Osteoblast (primary cell): ENCODE measurements around the gene MAS1L. TPM values are rescaled to one million over a fixed set of nuclear protein-coding genes. Genes with fewer than 3 reads are reported as not detected.

Experiments
- DNase-seq: peaks from one replicate; pipeline ENCODE4 v3.0.0; 2011; ENCODE audit warnings: low spot score, mixed read lengths; ENCODE audit not compliant: insufficient read length; ENCODE audit errors: missing footprints
- H2AFZ ChIP-seq: 2 replicates; pipeline ENCODE4 v1.6.0; 2011; ENCODE audit warnings: mild to moderate bottlenecking, low read length
- H3K27ac ChIP-seq: 2 replicates; pipeline ENCODE4 v1.5.1; 2011; ENCODE audit warnings: mild to moderate bottlenecking, low read depth, low read length, moderate library complexity
- H3K27me3 ChIP-seq: 2 replicates; pipeline ENCODE4 v1.6.0; 2012; ENCODE audit warnings: mild to moderate bottlenecking, control low read depth, inconsistent platforms, low read length, moderate library complexity; ENCODE audit not compliant: insufficient read depth
- H3K36me3 ChIP-seq: 2 replicates; pipeline ENCODE4 v1.5.1; 2011; ENCODE audit warnings: mild to moderate bottlenecking, low read length, control low read depth, moderate library complexity; ENCODE audit not compliant: insufficient read depth
- H3K4me1 ChIP-seq: 2 replicates; pipeline ENCODE4 v1.5.1; 2011; ENCODE audit warnings: mild to moderate bottlenecking, low read length, control low read depth, moderate library complexity; ENCODE audit not compliant: insufficient read depth
- H3K4me2 ChIP-seq: 2 replicates; pipeline ENCODE4 v1.6.0; 2011; ENCODE audit warnings: mild to moderate bottlenecking, low read length; ENCODE audit not compliant: insufficient read depth
- H3K4me3 ChIP-seq: fragments of 200-600 bp; sonication (generic); 3 replicates; pipeline ENCODE4 v1.5.1; 2012; ENCODE audit warnings: mild to moderate bottlenecking, low read length, inconsistent platforms; ENCODE audit not compliant: insufficient read depth
- H3K79me2 ChIP-seq: 2 replicates; pipeline ENCODE4 v1.6.0; 2012; ENCODE audit warnings: mild to moderate bottlenecking, low read length, control low read depth, inconsistent platforms; ENCODE audit not compliant: insufficient read depth
- H3K9me3 ChIP-seq: 2 replicates; pipeline ENCODE4 v1.5.1; 2011; ENCODE audit warnings: low read depth, low read length, control low read depth
- H4K20me1 ChIP-seq: 2 replicates; pipeline ENCODE4 v1.6.0; 2012; ENCODE audit warnings: mild to moderate bottlenecking, low read length, control low read depth; ENCODE audit not compliant: insufficient read depth
- CTCF ChIP-seq: IDR thresholded peaks from 2 replicates; pipeline ENCODE4 v1.5.1; 2011; ENCODE audit warnings: mild to moderate bottlenecking, low read depth, low read length, moderate library complexity; ENCODE audit errors: extremely low read depth
- total RNA-seq: library from RNA; depleted of rRNA; stranded (reverse); fragments of >200 nt; gene quantifications from 2 replicates; pipeline ENCODE4 v1.2.3, GENCODE V29; 2012

Gene MAS1L
- total RNA-seq, 1 donor: not detected

- H3K4me1 ChIP-seq: no peaks in the 10 kb centered on the region
These were observed 34.5 kb upstream of the MAS1L start for GRCh38 chr6:29522227-29522626.

DNA sequence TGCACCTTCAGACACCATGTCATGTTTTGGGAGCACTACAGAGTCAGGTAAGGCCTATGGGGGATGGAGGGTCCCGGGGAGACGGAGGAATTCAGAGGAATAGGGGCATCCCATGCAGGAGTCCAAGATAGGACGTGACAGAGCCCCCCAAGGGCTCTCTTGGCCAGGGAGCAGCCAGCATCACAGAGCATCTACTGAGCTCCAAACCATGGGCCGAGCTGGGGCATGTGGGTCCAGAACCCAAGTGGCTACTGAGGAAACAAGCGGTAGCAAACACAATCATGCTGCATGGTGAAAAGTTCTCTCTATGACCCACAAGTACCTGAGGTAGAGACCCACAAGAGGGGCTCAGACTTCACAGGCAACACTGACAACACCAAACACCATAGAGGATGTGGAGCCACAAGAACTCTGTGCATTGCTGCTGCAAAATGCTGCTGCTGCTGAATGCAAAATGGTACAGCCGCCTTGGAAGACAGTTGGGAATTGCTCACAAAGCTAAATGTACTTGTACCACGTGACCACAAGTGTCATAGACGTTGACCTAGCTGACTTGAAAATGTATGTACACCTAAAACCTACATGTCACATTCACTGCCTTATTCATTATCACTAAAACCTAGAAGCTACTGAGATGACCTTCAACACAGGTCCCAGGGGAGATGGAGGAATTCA, 33.4 kb upstream of the MAS1L start:
- no peak overlapping the region for H3K27ac ChIP-seq
- H3K4me2 ChIP-seq: no peak overlapping the region
- no peaks in the 10 kb centered on the region for H3K27me3 ChIP-seq
- no peaks in the 10 kb centered on the region for H3K36me3 ChIP-seq
- H4K20me1 ChIP-seq: no peaks in the 10 kb centered on the region
- no peak for TF ChIP-seq CTCF
- H3K9me3 ChIP-seq: no peaks in the 10 kb centered on the region
- DNase-seq: no peak
- no peaks in the 10 kb centered on the region for H3K4me1 ChIP-seq
- H3K4me3 ChIP-seq: no peak overlapping the region
- no peak overlapping the region for H2AFZ ChIP-seq
- no peaks in the 10 kb centered on the region for H3K79me2 ChIP-seq

More at GRCh38 chr6:29522227-29522626, 34.5 kb upstream of the MAS1L start:
- H4K20me1 ChIP-seq: no peaks in the 10 kb centered on the region
- no peak overlapping the region for H3K4me3 ChIP-seq
- no peaks in the 10 kb centered on the region for H3K9me3 ChIP-seq
- no peak overlapping the region for H3K27ac ChIP-seq
- TF ChIP-seq CTCF: no peak
- DNase-seq: no peak
- H2AFZ ChIP-seq: no peak overlapping the region
- no peaks in the 10 kb centered on the region for H3K27me3 ChIP-seq
- no peak overlapping the region for H3K4me2 ChIP-seq
- H3K36me3 ChIP-seq: no peaks in the 10 kb centered on the region
- no peaks in the 10 kb centered on the region for H3K79me2 ChIP-seq

DNA sequence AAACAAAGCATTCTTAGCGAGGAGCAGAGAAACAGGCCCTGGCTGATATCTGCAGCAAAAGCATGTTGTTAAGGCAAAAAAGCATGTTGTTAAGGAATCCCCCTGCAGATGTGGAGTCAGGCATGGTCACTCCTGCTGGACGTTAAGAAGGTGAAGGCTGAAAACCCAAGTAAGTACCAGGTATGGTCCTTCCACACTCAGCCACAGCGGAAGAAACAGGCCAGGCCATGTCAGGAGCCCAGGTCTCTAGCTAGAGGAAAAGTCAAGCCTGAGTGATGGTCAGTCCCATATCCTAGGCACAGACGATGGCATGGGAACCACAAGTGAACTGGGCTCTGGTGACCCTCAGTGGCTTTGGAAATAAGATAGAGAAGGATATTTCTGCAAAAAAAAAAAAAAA, 32.5 kb upstream of the MAS1L start:
- Histone ChIP-seq H3K27ac (no peak overlapping the region), H3K9me3 (no peaks in the 10 kb centered on the region), H3K4me1 (no peaks in the 10 kb centered on the region), H3K36me3 (no peaks in the 10 kb centered on the region), H3K4me2 (no peak overlapping the region), H3K27me3 (no peaks in the 10 kb centered on the region), H4K20me1 (no peaks in the 10 kb centered on the region), H3K79me2 (no peaks in the 10 kb centered on the region), H2AFZ (no peak overlapping the region), H3K4me3 (no peak overlapping the region)
- TF ChIP-seq CTCF: no peak
- DNase-seq: no peak

DNA sequence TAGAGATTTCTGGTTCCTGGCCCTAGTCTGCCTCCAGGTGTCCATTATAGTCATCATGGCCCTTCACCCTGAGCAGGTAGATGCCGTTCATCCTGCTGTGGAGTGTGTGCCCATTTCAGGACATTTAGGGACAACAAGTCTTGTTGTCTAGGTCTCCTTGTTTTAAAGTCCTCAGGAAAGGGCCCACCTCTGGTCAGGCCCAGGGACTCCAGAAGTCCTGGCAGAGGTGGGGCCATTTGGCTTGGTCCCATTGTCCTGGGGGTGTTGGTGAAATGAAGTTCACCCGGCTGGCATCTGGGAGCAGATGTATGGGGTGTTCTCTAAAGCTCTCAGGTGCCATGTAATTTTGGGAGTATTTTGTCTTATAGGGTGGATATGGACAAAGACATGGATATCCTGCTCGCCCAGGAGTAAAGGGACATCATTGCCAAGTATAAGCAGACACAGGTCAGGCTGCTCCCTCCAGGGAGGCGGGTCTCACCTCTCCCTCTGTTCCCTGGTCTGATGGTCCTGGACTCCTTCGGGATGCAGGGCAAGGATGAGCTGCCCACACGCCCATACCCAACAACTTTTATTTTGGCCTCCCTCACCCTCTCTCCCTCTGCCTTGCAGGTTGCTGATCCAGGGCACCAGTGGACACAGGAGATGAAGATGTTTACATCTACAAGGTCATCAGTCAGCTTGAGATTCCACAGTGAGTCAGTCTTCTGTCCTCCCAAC, 31.7 kb upstream of the MAS1L start:
- no peaks in the 10 kb centered on the region for H4K20me1 ChIP-seq
- H3K4me2 ChIP-seq: no peak overlapping the region
- no peak overlapping the region for H3K27ac ChIP-seq
- H3K27me3 ChIP-seq: no peaks in the 10 kb centered on the region
- H3K4me1 ChIP-seq: no peaks in the 10 kb centered on the region
- H2AFZ ChIP-seq: no peak overlapping the region
- TF ChIP-seq CTCF: no peak
- H3K9me3 ChIP-seq: no peaks in the 10 kb centered on the region
- H3K36me3 ChIP-seq: no peaks in the 10 kb centered on the region
- no peak overlapping the region for H3K4me3 ChIP-seq
- no peak for DNase-seq
- H3K79me2 ChIP-seq: no peaks in the 10 kb centered on the region
